ENCODE results near the gene SH3BP4. TPM values are rescaled to one million over a fixed set of nuclear protein-coding genes. Genes with fewer than 3 reads are reported as not detected.

Gene SH3BP4
- total and polyA plus RNA-seq, 2 of the 13 experiments (the other 11 are each of a cell fraction or from before 2014, with no cell fraction given): 34.6 to 99.1 TPM

- TF ChIP-seq, protein P1, sequence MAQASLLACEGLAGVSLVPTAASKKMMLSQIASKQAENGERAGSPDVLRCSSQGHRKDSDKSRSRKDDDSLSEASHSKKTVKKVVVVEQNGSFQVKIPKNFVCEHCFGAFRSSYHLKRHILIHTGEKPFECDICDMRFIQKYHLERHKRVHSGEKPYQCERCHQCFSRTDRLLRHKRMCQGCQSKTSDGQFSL (CRISPR knock-in tag; IDR thresholded peaks at IDR 0.05): no peak
- TF ChIP-seq ZNF3 (CRISPR knock-in tag; IDR thresholded peaks at IDR 0.05) (0 out of 2 replicates have a peak, but pooled peaks have one; percentile 11), RBM39 (IDR thresholded peaks at IDR 0.05; ENCODE audit: low read depth, low read length, poor library complexity, severe bottlenecking) (peak; percentile 73), MEIS2 (CRISPR knock-in tag; IDR thresholded peaks at IDR 0.05) (0 out of 2 replicates have a peak, but pooled peaks have one; percentile 43), PITX1 (CRISPR knock-in tag; IDR thresholded peaks at IDR 0.05) (peak; percentile 98), ZBTB4 (CRISPR knock-in tag; IDR thresholded peaks at IDR 0.05; ENCODE audit: borderline replicate concordance) (peak; percentile 12; the same call in 1 of the 2 replicates), ZNF616 (CRISPR knock-in tag; IDR thresholded peaks at IDR 0.05; ENCODE audit: low read depth) (0 out of 2 replicates have a peak, but pooled peaks have one; percentile 65), SP140L (CRISPR knock-in tag; IDR thresholded peaks at IDR 0.05; ENCODE audit: borderline replicate concordance) (no peak), RELA (CRISPR knock-in tag; IDR thresholded peaks at IDR 0.05) (no peak; the same call in 1 of the 2 replicates), ZNF644 (CRISPR knock-in tag; IDR thresholded peaks at IDR 0.05; ENCODE audit: low read depth) (peak; percentile 72), UBTF (CRISPR knock-in tag; IDR thresholded peaks at IDR 0.05) (0 out of 2 replicates have a peak, but pooled peaks have one; percentile 12), ZNF232 (CRISPR knock-in tag; IDR thresholded peaks at IDR 0.05; ENCODE audit: borderline replicate concordance) (peak; percentile 21; the same call in 1 of the 2 replicates), ZBTB44 (CRISPR knock-in tag; IDR thresholded peaks at IDR 0.05) (no peak)
- TF ChIP-seq, protein P2, sequence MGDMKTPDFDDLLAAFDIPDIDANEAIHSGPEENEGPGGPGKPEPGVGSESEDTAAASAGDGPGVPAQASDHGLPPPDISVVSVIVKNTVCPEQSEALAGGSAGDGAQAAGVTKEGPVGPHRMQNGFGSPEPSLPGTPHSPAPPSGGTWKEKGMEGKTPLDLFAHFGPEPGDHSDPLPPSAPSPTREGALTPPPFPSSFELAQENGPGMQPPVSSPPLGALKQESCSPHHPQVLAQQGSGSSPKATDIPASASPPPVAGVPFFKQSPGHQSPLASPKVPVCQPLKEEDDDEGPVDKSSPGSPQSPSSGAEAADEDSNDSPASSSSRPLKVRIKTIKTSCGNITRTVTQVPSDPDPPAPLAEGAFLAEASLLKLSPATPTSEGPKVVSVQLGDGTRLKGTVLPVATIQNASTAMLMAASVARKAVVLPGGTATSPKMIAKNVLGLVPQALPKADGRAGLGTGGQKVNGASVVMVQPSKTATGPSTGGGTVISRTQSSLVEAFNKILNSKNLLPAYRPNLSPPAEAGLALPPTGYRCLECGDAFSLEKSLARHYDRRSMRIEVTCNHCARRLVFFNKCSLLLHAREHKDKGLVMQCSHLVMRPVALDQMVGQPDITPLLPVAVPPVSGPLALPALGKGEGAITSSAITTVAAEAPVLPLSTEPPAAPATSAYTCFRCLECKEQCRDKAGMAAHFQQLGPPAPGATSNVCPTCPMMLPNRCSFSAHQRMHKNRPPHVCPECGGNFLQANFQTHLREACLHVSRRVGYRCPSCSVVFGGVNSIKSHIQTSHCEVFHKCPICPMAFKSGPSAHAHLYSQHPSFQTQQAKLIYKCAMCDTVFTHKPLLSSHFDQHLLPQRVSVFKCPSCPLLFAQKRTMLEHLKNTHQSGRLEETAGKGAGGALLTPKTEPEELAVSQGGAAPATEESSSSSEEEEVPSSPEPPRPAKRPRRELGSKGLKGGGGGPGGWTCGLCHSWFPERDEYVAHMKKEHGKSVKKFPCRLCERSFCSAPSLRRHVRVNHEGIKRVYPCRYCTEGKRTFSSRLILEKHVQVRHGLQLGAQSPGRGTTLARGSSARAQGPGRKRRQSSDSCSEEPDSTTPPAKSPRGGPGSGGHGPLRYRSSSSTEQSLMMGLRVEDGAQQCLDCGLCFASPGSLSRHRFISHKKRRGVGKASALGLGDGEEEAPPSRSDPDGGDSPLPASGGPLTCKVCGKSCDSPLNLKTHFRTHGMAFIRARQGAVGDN (CRISPR knock-in tag; IDR thresholded peaks at IDR 0.05): peak; percentile 92
- TF ChIP-seq, protein P3, sequence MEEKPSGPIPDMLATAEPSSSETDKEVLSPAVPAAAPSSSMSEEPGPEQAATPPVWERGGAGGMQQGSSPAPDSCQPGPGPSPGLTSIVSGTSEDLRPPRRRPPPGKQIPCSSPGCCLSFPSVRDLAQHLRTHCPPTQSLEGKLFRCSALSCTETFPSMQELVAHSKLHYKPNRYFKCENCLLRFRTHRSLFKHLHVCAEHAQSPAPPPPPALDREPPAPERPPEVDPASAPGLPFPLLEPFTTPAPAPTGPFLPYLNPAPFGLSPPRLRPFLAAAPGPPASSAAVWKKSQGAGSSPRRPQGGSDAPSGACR (CRISPR knock-in tag; IDR thresholded peaks at IDR 0.05): no peak
Observed at GRCh38 chr2:235000426-235001236, 48.8 kb downstream of the SH3BP4 start (continued).

All from HepG2 (cell line).